Astrocyte of the spinal cord (primary cell): ENCODE results near the gene UBQLN4.
"Not testable (repeated sequence)": the region's sequence is repeated elsewhere in the genome, so short reads cannot be mapped to it uniquely, and the experiment has no call there.

Source experiments
- DNase-seq: peaks from one replicate; pipeline ENCODE4 v3.0.0; 2011; ENCODE audit warnings: low read depth, low spot score
- H3K4me3 ChIP-seq: 2 replicates; pipeline ENCODE4 v1.5.1; 2011; ENCODE audit warnings: low read depth, mild to moderate bottlenecking, low read length, moderate library complexity
- CTCF ChIP-seq: IDR thresholded peaks from 2 replicates; pipeline ENCODE4 v1.5.1; 2012; ENCODE audit warnings: low read depth, mild to moderate bottlenecking, low read length, inconsistent platforms
- in situ Hi-C: cut with HindIII; loops from 2 replicates; pipeline ENCODE4 v1.10.0; 2017; ENCODE audit warnings: low sequenced_read_pairs

The UBQLN4 gene

DNA sequence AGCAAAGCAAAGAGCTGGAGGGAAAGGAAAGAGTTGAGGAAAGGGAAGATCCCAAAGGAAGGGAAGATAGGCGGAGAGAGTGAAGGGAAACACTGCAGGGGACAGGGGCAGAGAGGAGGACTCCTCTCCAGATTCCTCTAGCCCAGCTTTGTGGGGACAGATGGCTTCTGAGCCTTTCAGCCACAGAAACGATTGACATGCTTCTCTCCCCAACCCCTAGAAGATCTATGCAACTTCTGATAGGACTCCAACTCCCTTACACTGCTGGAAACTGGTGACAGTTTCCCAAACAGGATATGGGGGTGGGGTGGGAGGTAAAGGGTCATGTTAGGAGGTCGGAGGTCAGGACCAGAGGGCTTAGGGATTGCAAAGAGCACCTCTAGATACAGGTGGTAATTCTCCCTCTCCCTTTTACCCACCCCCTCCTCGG lies 22.2 kb upstream of the UBQLN4 start:
- no peak overlapping the region for H3K4me3 ChIP-seq
- no peak for DNase-seq
- in situ Hi-C loops, result no loop called here
- TF ChIP-seq CTCF, result no peak

DNA sequence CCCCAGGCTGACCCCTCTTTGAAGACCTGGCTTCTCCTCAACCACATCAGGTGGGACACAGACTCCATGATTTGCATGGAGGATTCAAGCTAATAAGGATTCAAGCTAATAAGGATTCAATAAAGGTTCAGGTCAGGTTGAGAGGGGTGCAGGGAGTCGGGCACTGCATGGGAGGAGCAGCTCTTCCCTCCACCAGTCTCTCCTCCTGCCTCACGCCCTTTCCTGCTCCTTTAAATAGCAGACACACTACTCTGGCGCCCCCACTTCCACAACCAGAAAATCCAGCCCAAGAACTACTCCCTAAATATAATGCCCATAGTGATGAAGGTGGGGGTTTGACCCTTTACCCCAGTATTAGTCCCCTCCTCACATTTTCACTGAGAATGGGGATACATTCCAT lies 21.6 kb upstream of the UBQLN4 start:
- in situ Hi-C loops, result no loop called here
- TF ChIP-seq CTCF, result no peak
- no peak for DNase-seq
- H3K4me3 ChIP-seq, result no peak overlapping the region

DNA sequence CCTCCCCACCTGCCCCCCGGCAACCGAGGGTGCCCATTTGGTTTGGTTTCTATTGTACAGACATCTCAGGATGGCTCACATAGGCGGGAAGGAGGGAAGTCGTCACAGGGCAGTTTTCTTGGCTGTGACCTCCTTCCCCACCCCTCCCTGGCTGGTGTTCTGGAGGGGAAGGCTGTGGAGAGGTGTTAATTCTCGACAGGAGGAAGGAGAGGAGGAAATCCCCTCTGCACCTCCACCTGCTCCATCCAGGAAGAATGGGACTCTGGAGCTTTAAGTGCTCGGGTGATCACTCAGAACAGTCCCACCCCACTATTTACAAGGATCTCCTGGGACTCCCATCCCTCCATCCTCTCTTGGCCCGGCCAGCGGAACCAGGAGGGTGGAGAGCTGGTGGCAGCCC lies 21.1 kb upstream of the UBQLN4 start:
- in situ Hi-C loops, result no loop called here
- H3K4me3 ChIP-seq, result no peak overlapping the region
- no peak for DNase-seq
- no peak for TF ChIP-seq CTCF

GRCh38 chr1:156073740-156074139 lies 20.1 kb upstream of the UBQLN4 start:
- DNase-seq, result no peak
- TF ChIP-seq CTCF, result no peak
- H3K4me3 ChIP-seq, result no peak overlapping the region
- in situ Hi-C loops, result no loop called here

DNA sequence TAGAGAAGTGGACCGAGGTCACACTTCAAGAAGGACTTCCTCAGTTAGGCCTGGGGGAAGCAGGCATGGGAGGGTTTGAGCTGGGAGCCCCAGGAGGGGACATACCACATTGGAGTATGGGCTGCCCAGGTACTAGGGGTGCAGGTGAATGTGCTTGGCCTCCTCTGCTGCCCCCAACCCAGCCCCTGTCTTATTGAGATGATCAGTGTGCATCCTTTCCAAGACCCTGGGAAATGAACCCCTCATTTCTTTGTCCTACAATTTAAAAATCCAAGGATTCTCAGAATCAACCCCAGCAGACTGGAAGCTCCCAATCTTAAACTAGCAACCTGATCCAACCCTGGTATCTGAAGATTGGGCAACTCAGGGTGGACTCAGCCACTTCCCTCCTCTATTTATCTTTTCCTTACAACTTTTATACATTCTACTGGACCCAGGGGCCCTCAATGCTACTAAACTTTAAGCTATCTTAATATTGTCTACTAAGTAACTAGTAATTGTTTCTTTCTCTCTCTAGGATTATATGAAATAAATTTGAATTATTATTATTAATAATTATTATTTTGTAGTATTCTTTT lies 19.6 kb upstream of the UBQLN4 start:
- no peak for DNase-seq
- in situ Hi-C loops, result no loop called here

DNA sequence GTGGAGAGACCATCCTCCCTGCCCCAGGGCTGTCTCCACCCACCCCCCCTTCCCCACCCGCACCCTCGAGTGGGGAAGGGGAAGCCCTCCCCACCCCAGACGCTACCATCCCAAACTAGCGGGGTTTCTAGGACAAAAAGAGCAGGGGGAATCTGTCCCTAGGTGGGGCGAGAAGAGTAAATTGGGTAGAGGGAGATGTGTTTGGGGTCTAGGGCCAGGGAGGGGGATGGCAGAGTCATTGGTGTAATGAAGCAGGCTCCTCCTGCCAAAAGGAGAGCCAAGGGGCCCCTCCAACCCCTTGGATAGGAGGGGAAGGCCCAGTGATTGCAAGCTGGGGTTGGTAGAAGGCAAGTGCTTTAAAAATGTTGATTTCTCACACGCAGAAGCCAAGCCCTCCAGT lies 18.7 kb upstream of the UBQLN4 start:
- in situ Hi-C loops, result no loop called here
- no peak for DNase-seq
- H3K4me3 ChIP-seq, result no peak overlapping the region
- no peak for TF ChIP-seq CTCF

More for the DNA sequence above, 19.6 kb upstream of the UBQLN4 start:
- H3K4me3 ChIP-seq, result no peak overlapping the region
- no peak for TF ChIP-seq CTCF

GRCh38 chr1:156071332-156071816 lies 17.8 kb upstream of the UBQLN4 start:
- H3K4me3 ChIP-seq, in situ Hi-C loops, DNase-seq: not testable (repeated sequence)
